Endodermal cell (in vitro differentiated cells): ENCODE data around the gene MUC22. TPM values are rescaled to one million over a fixed set of nuclear protein-coding genes. Genes with fewer than 3 reads are reported as not detected.
A peak's percentile ranks its signal among the peaks of the same experiment; 100 is the strongest.

Experiments used
- DNase-seq: peaks from one replicate; pipeline ENCODE4 v3.0.0-alpha.2; 2017
- H3K27ac ChIP-seq: 2 replicates; pipeline ENCODE4 v1.5.1; 2013; ENCODE audit warnings: mild to moderate bottlenecking, low read depth, low read length, moderate library complexity
- H3K27me3 ChIP-seq: 2 replicates; pipeline ENCODE4 v1.6.1; 2013; ENCODE audit warnings: mild to moderate bottlenecking, low read length, moderate library complexity; ENCODE audit not compliant: insufficient read depth, control insufficient read depth, poor library complexity, severe bottlenecking
- H3K36me3 ChIP-seq: 2 replicates; pipeline ENCODE4 v1.7.0; 2013; ENCODE audit warnings: mild to moderate bottlenecking, low read length, moderate library complexity; ENCODE audit not compliant: control insufficient read depth, insufficient read depth
- H3K4me1 ChIP-seq: one replicate; pipeline ENCODE4 v1.7.0; 2013; ENCODE audit warnings: low read length; ENCODE audit not compliant: control insufficient read depth, insufficient read depth
- H3K4me3 ChIP-seq: 2 replicates; pipeline ENCODE4 v1.5.1; 2013; ENCODE audit warnings: mild to moderate bottlenecking, low read length, moderate library complexity
- H3K9ac ChIP-seq: 2 replicates; pipeline ENCODE4 v1.6.1; 2013; ENCODE audit warnings: mild to moderate bottlenecking, low read length, moderate library complexity; ENCODE audit not compliant: poor library complexity, severe bottlenecking; ENCODE audit errors: extremely low read depth
- H3K9me3 ChIP-seq: 2 replicates; pipeline ENCODE4 v1.6.1; 2013; ENCODE audit warnings: mild to moderate bottlenecking, low read length, moderate library complexity; ENCODE audit not compliant: control insufficient read depth
- H3K27ac Mint-ChIP-seq: 2 replicates; pipeline ENCODE4 v1.8.0; 2020; ENCODE audit warnings: mixed read lengths
- H3K27me3 Mint-ChIP-seq: 2 replicates; pipeline ENCODE4 v1.8.0; 2021; ENCODE audit warnings: mild to moderate bottlenecking, mixed read lengths; ENCODE audit not compliant: insufficient read depth
- H3K36me3 Mint-ChIP-seq: 2 replicates; pipeline ENCODE4 v1.8.0; 2020; ENCODE audit warnings: low read depth, mixed read lengths
- H3K4me1 Mint-ChIP-seq: 2 replicates; pipeline ENCODE4 v1.8.0; 2020; ENCODE audit warnings: mixed read lengths
- H3K4me3 Mint-ChIP-seq: 2 replicates; pipeline ENCODE4 v1.8.0; 2020; ENCODE audit warnings: mild to moderate bottlenecking, moderate library complexity, mixed read lengths
- H3K9me3 Mint-ChIP-seq: 2 replicates; pipeline ENCODE4 v1.8.0; 2020; ENCODE audit warnings: mild to moderate bottlenecking, mixed read lengths
- WGBS, 2 experiments: methylation state at CpG; one replicate each; pipeline versions ENCODE4 v1.1.5 to v1.1.7; 2013; ENCODE audit warnings: missing lambda C conversion rate in 2 of 2, mixed read lengths in 1 of 2; ENCODE audit not compliant: insufficient coverage in 1 of 2, insufficient read length in 1 of 2; 5-methylcytosine and 5-hydroxymethylcytosine counted together
- total RNA-seq, 2 donors: library from RNA; stranded (reverse); fragmentation: NEBNext Ultra II Directional in 1 of 2; extraction: Animal tissue kit (Norgen Biotek cat#: 25700) in 1 of 2; gene quantifications; 2 replicates in 1 of 2; 3 replicates in 1 of 2; pipeline ENCODE4 v1.2.1, GENCODE V29; 2021
- TF ChIP-seq, protein P1 (sequence below): fragments of 200-600 bp; sonication (generic); conservative IDR thresholded peaks from 2 replicates; pipeline ENCODE4 v1.5.0; 2021; ENCODE audit warnings: antibody characterized with exemption, mild to moderate bottlenecking

Gene MUC22
- total RNA-seq, 2 donors from 2014 or later: not detected

DNA sequence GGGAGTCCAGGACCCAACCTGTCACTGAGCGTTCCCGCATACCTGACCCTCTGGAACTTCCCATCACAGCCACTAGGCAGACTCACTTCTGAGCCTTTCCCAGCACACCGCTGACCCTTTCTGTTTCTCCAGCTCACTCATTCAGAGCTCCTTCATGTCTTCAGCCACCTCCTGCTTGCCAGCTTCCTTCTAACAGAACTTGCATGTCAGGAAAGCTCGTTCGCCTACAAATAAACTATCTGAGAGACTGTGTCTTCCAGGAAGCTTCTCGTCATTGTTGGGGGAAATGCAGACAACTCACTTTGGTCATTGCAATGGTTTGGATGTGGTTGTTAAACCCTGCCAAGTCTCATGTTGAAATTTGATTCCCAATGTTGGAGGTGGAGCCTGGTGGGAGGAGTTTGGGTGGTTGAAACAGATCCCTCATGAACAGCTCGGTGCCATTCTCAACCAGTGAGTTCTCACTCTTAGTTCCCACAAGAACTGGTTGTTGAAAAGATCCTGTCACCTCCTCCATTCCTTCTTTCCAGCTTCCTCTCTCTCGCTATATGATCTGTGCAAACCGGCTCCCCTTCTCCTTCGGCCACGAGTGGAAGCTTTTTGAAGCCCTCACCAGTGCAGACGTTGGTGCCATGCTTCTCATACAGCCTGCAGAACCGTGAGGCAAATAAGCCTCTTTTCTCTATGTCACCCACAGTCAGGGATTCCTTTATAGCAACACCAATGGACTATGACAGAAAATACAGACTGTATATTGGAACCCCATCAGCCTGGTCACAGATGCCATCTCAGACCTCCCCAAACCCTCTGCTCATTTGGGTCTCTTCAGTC is 28.1 kb upstream of the MUC22 start:
- no peaks in the 10 kb centered on the region for H3K36me3 Mint-ChIP-seq
- Histone ChIP-seq H3K36me3 (no peaks in the 10 kb centered on the region), H3K27me3 (no peaks in the 10 kb centered on the region), H3K4me3 (peak overlapping the region; percentile 70), H3K4me1 (no peaks in the 10 kb centered on the region), H3K9me3 (no peaks in the 10 kb centered on the region), H3K27ac (peak overlapping the region; percentile 9), H3K9ac (no peak overlapping the region)
- H3K4me1 Mint-ChIP-seq: peaks cover 11% of the 10 kb centered on the region
- 52 to 58% methylated on average over 11 to 13 of the region's 13 CpGs for WGBS, 2 experiments
- DNase-seq: peak; percentile 90
- H3K27ac Mint-ChIP-seq: peak overlapping the region; percentile 90
- peak overlapping the region; percentile 39 for H3K4me3 Mint-ChIP-seq
- H3K9me3 Mint-ChIP-seq: no peaks in the 10 kb centered on the region
- H3K27me3 Mint-ChIP-seq: no peaks in the 10 kb centered on the region
- TF ChIP-seq, protein P1, sequence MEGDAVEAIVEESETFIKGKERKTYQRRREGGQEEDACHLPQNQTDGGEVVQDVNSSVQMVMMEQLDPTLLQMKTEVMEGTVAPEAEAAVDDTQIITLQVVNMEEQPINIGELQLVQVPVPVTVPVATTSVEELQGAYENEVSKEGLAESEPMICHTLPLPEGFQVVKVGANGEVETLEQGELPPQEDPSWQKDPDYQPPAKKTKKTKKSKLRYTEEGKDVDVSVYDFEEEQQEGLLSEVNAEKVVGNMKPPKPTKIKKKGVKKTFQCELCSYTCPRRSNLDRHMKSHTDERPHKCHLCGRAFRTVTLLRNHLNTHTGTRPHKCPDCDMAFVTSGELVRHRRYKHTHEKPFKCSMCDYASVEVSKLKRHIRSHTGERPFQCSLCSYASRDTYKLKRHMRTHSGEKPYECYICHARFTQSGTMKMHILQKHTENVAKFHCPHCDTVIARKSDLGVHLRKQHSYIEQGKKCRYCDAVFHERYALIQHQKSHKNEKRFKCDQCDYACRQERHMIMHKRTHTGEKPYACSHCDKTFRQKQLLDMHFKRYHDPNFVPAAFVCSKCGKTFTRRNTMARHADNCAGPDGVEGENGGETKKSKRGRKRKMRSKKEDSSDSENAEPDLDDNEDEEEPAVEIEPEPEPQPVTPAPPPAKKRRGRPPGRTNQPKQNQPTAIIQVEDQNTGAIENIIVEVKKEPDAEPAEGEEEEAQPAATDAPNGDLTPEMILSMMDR: peak; percentile 76

DNA sequence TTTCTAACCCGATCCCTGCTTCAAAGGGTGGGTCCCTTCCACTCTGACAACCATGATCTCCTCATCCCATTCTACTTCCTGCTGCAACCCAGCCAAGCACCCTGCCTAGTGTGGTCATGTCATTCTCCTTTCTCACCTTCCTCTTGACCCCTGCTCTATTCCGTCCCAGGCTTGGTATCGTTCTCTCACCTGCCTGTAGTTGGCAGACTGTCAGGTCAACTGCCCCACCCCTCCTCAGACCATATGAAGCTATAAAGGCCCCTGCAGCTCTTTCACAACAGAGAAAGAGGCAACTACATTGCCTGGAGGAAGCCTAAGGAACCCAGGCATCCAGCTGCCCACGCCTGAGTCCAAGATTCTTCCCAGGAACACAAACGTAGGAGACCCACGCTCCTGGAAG is 26.8 kb upstream of the MUC22 start, which contains the start of gene MUC21:
Gene MUC21 (plus strand): TSS at position 280 of the 400 bp plus-strand sequence. CDS start 241 bp downstream, outside the sequence.
- H3K27me3 ChIP-seq: no peaks in the 10 kb centered on the region
- no peak within 1 kb of the TSS for H3K27ac Mint-ChIP-seq
- peaks cover 13% of the 10 kb centered on the region for H3K4me1 Mint-ChIP-seq
- no peak within 1 kb of the TSS for H3K9ac ChIP-seq
- H3K27ac ChIP-seq: no peak within 1 kb of the TSS
- H3K36me3 ChIP-seq: no peaks in the 10 kb centered on the region
- H3K27me3 Mint-ChIP-seq: peaks cover 2% of the 10 kb centered on the region
- H3K9me3 Mint-ChIP-seq: no peaks in the 10 kb centered on the region
- no peaks in the 10 kb centered on the region for H3K4me1 ChIP-seq
- peak within 1 kb of the TSS; percentile 70 for H3K4me3 ChIP-seq
- peak within 1 kb of the TSS; percentile 39 for H3K4me3 Mint-ChIP-seq
- H3K9me3 ChIP-seq: no peaks in the 10 kb centered on the region
- TF ChIP-seq, protein P1: no peak
- WGBS, 2 experiments: 84 to 89% methylated on average over 6 of the region's 6 CpGs
- DNase-seq: no peak
- H3K36me3 Mint-ChIP-seq: no peaks in the 10 kb centered on the region

DNA sequence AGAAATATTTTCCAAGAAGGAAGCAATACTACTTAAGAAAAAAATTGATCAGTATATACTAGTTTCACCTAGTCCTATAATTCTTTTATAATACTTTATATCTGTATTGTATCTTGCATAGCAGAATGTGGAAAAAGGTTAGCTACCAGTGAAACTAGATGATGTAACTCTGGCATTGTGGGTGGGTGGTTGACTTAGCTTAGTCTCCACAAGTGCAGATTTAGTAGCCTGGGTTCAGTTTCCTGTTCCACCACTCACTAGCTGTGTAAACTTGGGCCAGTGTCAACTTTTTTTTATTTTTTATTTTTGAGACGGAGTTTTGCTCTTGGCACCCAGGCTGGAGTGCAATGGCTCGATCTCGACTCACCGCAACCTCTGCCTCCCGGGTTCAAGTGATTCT is 24.8 kb upstream of the MUC22 start:
- H3K27ac Mint-ChIP-seq: no peak overlapping the region
- Histone ChIP-seq H3K36me3 (no peaks in the 10 kb centered on the region), H3K9me3 (no peaks in the 10 kb centered on the region), H3K4me3 (no peak overlapping the region), H3K4me1 (no peaks in the 10 kb centered on the region), H3K9ac (no peak overlapping the region), H3K27me3 (no peaks in the 10 kb centered on the region), H3K27ac (no peak overlapping the region)
- no peaks in the 10 kb centered on the region for H3K9me3 Mint-ChIP-seq
- H3K27me3 Mint-ChIP-seq: peaks cover 3% of the 10 kb centered on the region
- no peak for DNase-seq
- H3K4me3 Mint-ChIP-seq: no peak overlapping the region
- 92 to 93% methylated on average over 4 to 5 of the region's 5 CpGs for WGBS, 2 experiments
- peaks cover 14% of the 10 kb centered on the region for H3K4me1 Mint-ChIP-seq
- TF ChIP-seq, protein P1: no peak
- H3K36me3 Mint-ChIP-seq: no peaks in the 10 kb centered on the region
